ENCODE data around the gene FTSJ3. TPM values are rescaled to one million over a fixed set of nuclear protein-coding genes. Genes with fewer than 3 reads are reported as not detected.

The FTSJ3 gene
- total RNA-seq, 2 donors from 2014 or later: 22.7 to 30.9 TPM

- intact Hi-C loops (cut with DNase I): no loop called here
- TF ChIP-seq POLR2A (IDR thresholded peaks at IDR 0.05): no peak
- TF ChIP-seq CTCF (IDR thresholded peaks at IDR 0.05): no peak
Observed at GRCh38 chr17:63817736-63818385, 9.6 kb downstream of the FTSJ3 start.

GRCh38 chr17:63816669-63817068, 10.8 kb downstream of the FTSJ3 start:
- Histone ChIP-seq H3K27me3 (no peaks in the 10 kb centered on the region), H3K4me3 (no peak overlapping the region), H3K36me3 (replicated peaks in 1 of 2; ENCODE audit: insufficient read depth in 1 of 2, low read depth in 2 of 2) (peaks cover 5 to 71% of the 10 kb centered on the region in 2 donors), H3K4me1 (peaks cover 19% of the 10 kb centered on the region), H3K9me3 (no peaks in the 10 kb centered on the region), H3K27ac (no peak overlapping the region)
- TF ChIP-seq POLR2A (IDR thresholded peaks at IDR 0.05) (no peak), CTCF (IDR thresholded peaks at IDR 0.05) (no peak)
- intact Hi-C loops (cut with DNase I): no loop called here
- no peak for DNase-seq
- ATAC-seq: no peak
- 87 to 93% methylated on average over 4 of the region's 4 CpGs for WGBS, 2 donors

More at GRCh38 chr17:63817736-63818385, 9.6 kb downstream of the FTSJ3 start:
- ATAC-seq: no peak
- 90 to 95% methylated on average over 27 of the region's 27 CpGs for whole genome bisulfite sequencing, 2 donors
- no peak overlapping the region for H3K4me3 ChIP-seq
- H3K27ac ChIP-seq: no peak overlapping the region
- peaks cover 19% of the 10 kb centered on the region for H3K4me1 ChIP-seq
- DNase-seq: no peak
- no peaks in the 10 kb centered on the region for H3K27me3 ChIP-seq
- H3K36me3 ChIP-seq (replicated peaks in 1 of 2; ENCODE audit: insufficient read depth in 1 of 2, low read depth in 2 of 2): peaks cover 14 to 61% of the 10 kb centered on the region in 2 donors
- H3K9me3 ChIP-seq: no peaks in the 10 kb centered on the region

GRCh38 chr17:63816123-63816522, 11.3 kb downstream of the FTSJ3 start:
- H3K9me3 ChIP-seq: no peaks in the 10 kb centered on the region
- 86 to 89% methylated on average over 2 of the region's 2 CpGs for WGBS, 2 donors
- no peak for ATAC-seq
- H3K27me3 ChIP-seq: no peaks in the 10 kb centered on the region
- peaks cover 19% of the 10 kb centered on the region for H3K4me1 ChIP-seq
- no peak for DNase-seq
- no peak overlapping the region for H3K4me3 ChIP-seq
- no peak overlapping the region for H3K27ac ChIP-seq
- intact Hi-C loops (cut with DNase I): no loop called here
- no peak for TF ChIP-seq CTCF (IDR thresholded peaks at IDR 0.05)
- no peak for TF ChIP-seq POLR2A (IDR thresholded peaks at IDR 0.05)
- peaks cover 5 to 73% of the 10 kb centered on the region in 2 donors for H3K36me3 ChIP-seq (replicated peaks in 1 of 2; ENCODE audit: insufficient read depth in 1 of 2, low read depth in 2 of 2)

- TF ChIP-seq POLR2A (IDR thresholded peaks at IDR 0.05) (no peak), CTCF (IDR thresholded peaks at IDR 0.05) (no peak)
- Histone ChIP-seq H3K4me3 (no peak overlapping the region), H3K4me1 (no peaks in the 10 kb centered on the region), H3K9me3 (no peaks in the 10 kb centered on the region), H3K27me3 (no peaks in the 10 kb centered on the region), H3K27ac (no peak overlapping the region), H3K36me3 (replicated peaks in 1 of 2; ENCODE audit: insufficient read depth in 1 of 2, low read depth in 2 of 2) (peaks cover 6 to 74% of the 10 kb centered on the region in 2 donors)
- intact Hi-C loops (cut with DNase I): no loop called here
- 80 to 87% methylated on average over 9 of the region's 9 CpGs for WGBS, 2 donors
- DNase-seq (no peak), ATAC-seq (no peak)
Observed at GRCh38 chr17:63809970-63810369, 17.5 kb downstream of the FTSJ3 start.

- Histone ChIP-seq H3K27me3 (no peaks in the 10 kb centered on the region), H3K4me1 (no peaks in the 10 kb centered on the region), H3K4me3 (no peak overlapping the region), H3K27ac (no peak overlapping the region), H3K36me3 (replicated peaks in 1 of 2; ENCODE audit: insufficient read depth in 1 of 2, low read depth in 2 of 2) (peaks cover 6 to 62% of the 10 kb centered on the region in 2 donors), H3K9me3 (no peaks in the 10 kb centered on the region)
- no peak for DNase-seq
- intact Hi-C loops (cut with DNase I): no loop called here
- no peak for ATAC-seq
- 24 to 49% methylated on average over 2 of the region's 2 CpGs for WGBS, 2 donors
- TF ChIP-seq CTCF (IDR thresholded peaks at IDR 0.05) (no peak), POLR2A (IDR thresholded peaks at IDR 0.05) (no peak)
Observed at GRCh38 chr17:63805591-63805990, 21.9 kb downstream of the FTSJ3 start.
